Kidney glomerular epithelial cell (primary cell): ENCODE results near the gene NFKB1.
"Not testable (repeated sequence)": the region's sequence is repeated elsewhere in the genome, so short reads cannot be mapped to it uniquely, and the experiment has no call there.

ENCODE experiments used
- DNase-seq: peaks from one replicate; lab custom pipeline; 2025; lab: John Stamatoyannopoulos, UW

Gene NFKB1

GRCh38 chr4:102567427-102567826 lies 66.3 kb downstream of the NFKB1 start:
- no peak for DNase-seq

- DNase-seq = no peak
Measured at GRCh38 chr4:102569200-102569599, 68.0 kb downstream of the NFKB1 start.

DNA sequence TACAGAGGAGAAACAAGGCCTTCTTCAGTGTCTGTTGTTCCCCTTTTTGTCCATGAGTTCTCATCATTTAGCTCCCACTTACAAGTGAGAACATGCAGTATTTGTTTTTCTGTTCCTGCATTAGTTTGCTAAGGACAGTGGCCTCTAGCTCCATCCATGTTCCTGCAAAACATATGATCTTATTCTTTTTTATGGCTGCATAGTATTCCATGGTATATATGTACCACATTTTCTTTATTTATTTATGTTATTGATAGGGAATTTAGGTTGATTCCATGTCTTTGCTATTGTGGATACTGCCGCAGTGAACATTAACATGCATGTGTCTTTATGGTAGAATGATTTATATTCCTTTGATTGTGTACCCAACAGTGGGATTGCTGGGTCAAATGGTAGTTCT lies 69.1 kb downstream of the NFKB1 start:
- DNase-seq = not testable (repeated sequence)

DNA sequence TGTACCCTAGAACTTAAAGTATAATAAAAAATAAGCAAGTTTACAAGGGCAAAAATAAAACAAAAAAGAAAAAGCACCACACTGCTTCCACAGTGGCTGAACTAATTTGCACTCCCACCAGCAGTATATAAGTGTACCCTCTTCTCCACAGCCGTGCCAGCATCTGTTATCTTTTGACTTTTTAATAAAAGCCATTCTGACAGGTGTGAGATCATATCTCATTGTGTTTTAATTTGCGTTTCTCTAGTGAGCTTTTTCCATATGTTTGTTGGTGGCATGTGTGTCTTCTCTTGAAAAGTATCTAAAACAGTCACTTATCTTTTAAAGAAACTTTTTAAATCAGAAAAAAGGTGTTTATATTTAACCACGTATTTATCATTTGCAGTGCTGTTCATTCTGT lies 71.3 kb downstream of the NFKB1 start:
- no peak for DNase-seq

DNA sequence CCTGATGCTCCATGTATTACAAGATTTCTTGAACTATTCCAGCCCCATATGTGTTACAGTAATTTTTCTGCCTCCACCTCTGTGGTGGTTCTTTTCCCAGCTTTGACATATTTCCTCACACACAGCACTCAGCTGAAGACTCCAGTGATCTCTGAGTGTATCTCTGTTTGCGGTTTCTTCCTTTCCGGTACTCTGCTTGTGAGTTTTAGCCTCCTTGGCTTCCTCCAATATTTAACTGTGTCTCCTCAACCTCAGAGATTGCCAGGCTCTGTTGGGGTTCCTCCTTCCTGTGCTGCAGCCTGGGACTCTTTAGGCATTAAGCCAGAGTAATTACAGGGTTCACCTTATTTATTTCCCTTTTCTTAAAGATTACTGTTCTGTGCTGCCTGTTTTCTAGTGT lies 73.2 kb downstream of the NFKB1 start:
- DNase-seq = no peak

GRCh38 chr4:102575369-102576129 lies 74.4 kb downstream of the NFKB1 start:
- no peak for DNase-seq

GRCh38 chr4:102578270-102578669 lies 77.1 kb downstream of the NFKB1 start:
- DNase-seq = no peak

DNA sequence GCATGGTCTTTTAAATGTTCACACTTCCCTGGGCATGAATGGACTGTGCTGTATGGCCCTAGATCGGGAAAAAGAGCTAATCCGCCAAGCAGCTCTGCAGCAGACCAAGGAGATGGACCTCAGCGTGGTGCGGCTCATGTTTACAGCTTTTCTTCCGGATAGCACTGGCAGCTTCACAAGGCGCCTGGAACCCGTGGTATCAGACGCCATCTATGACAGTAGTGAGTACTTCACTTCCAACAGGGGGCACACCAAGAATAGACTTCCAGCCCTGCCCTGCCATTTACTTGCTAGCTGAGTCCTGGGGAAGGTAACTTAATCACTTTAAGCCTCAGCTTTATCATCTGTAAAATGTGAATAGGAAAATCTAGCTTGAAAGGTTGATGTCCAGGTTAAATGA lies 77.7 kb downstream of the NFKB1 start:
- DNase-seq = no peak

- DNase-seq = no peak
Measured at GRCh38 chr4:102579794-102580462, 78.8 kb downstream of the NFKB1 start.

GRCh38 chr4:102580463-102580842 lies 79.3 kb downstream of the NFKB1 start:
- no peak for DNase-seq

DNA sequence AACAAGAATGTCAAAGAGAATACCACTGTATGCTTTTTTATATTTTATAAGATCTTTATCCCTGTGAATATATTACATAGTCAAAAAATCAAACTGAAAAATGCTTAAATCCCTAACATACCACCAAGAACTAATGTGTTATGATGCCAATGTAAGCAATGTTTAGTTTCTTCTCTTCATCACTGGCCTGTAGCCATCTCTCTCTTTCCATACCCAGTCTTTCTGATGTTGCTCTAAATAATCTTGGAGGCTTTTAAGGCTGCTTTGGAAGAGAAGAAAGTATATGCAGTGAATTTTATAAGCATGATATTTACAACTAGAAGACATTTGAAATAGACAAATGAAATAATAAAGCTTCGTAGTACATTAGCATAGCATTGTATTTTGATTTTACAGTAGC lies 82.9 kb downstream of the NFKB1 start:
- DNase-seq = no peak

GRCh38 chr4:102585329-102585728 lies 84.2 kb downstream of the NFKB1 start:
- no peak for DNase-seq

GRCh38 chr4:102586002-102586643 lies 85.0 kb downstream of the NFKB1 start:
- DNase-seq = no peak

- DNase-seq = no peak
Measured at GRCh38 chr4:102586644-102587021, 85.5 kb downstream of the NFKB1 start.

- no peak for DNase-seq
Measured at GRCh38 chr4:102589743-102590142, 88.6 kb downstream of the NFKB1 start.

DNA sequence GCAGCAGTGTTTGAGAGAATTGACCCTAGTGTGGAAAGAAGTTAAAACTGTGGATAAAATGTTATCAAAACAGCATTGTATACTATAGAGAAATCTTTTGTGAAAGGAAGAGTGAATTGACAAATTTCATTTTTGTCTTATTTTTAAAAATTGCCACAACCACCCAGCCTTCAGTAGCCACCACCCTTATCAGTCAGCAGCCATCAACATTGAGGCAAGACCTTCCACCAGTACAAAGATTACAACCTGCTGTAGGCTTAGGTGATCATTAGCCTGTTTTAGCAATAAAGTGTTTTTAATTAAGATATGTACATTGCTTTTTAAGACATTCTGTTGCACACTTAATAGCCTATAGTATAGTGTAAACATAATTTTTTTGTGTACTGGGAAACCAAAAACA lies 91.1 kb downstream of the NFKB1 start:
- no peak for DNase-seq

- no peak for DNase-seq
Measured at GRCh38 chr4:102593147-102593546, 92.0 kb downstream of the NFKB1 start.

- DNase-seq = no peak
Measured at GRCh38 chr4:102594000-102594399, 92.8 kb downstream of the NFKB1 start.

- no peak for DNase-seq
Measured at GRCh38 chr4:102596532-102596931, 95.4 kb downstream of the NFKB1 start.

DNA sequence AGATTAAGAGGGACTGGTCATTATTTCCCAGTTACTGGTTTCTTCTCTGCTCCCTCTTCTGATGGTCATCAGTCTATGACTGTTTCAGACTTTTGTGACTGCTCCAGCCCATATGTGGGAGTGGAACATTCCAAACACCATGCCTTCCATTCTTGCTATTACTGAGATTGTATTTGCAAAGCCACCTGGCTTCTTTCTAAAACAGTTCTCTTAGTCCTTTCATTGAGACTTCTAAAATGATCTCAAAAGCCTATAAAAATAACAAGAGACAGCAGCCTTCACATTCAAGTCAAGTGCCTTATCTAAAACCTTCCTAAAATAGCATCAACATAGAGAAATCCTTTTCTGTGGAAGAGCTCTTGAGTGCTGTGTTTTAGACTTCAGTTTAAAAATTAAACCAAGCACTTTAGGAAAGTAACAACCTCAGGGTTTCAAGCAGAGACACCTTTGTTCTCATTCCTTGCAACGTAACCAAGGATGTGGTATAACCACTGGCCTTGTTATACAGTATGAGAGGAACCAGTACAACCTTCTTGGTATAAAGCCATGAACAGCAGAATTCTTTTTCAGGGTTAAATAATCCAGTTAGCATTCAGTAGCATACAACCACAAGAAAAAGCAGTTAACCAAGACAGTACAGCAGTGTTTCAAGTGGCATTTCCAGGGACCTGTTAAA lies 97.1 kb downstream of the NFKB1 start:
- DNase-seq = peak; percentile 15

DNA sequence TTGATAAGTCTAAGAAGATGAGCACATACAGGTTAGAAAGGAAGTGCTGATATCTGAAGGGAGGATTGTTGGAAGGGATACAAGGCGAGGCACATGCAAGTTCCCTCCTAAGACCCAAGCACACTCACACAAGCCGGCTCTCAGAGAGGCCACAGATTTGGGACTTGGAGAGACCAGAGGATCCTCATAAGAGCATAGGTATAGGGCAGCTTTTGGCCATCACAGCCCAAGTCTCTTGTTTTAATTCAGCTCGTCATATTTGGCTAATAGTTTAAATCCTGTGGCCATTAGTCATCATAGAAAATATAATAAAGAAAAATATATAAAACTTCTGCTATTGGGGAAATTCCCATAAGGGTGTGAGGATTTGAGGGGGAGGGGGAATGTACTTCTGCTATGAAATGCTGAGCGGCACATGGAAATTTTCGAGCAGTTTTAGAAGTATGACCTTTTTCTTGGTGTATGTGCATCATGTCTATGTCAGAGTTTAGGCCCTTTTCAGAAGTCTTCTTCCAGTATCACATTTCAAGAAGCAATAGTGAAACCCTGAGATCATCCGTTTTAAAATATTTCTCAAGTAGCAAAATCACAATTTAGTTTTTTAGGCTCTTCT lies 97.7 kb downstream of the NFKB1 start:
- no peak for DNase-seq

DNA sequence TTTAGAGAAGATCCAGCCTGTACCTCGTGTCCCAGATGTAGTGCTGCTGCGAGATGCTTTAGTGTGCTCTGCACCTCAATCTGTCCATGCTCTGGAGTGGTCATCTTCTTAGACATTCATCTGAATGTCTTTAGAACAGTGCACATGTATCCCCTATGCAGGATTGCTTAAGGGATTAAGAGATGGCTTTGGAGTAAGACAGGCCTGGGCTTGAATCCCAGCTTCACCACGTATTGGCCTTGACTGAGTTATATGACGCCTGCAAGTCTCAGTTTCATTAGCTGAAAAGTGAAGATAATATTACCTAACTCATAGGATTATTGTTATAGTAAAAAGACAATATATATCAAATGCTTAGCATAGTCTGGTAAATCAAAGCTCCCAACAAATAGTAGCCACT lies 98.3 kb downstream of the NFKB1 start:
- DNase-seq = no peak
